AG10803 (cell line): Measurements from ENCODE around the gene PRKAG2.

Source experiments
- DNase-seq: peaks from one replicate; pipeline ENCODE4 v3.0.0; 2010; ENCODE audit warnings: low read depth
- H3K4me3 ChIP-seq: 2 replicates; pipeline ENCODE4 v1.5.1; 2011; ENCODE audit warnings: mild to moderate bottlenecking, low read length, control low read depth
- TF ChIP-seq, protein P1 (sequence below): conservative IDR thresholded peaks from 2 replicates; pipeline ENCODE4 v1.5.1; 2011; ENCODE audit warnings: mild to moderate bottlenecking, low read length, control low read depth, inconsistent platforms

PRKAG2 gene

DNA sequence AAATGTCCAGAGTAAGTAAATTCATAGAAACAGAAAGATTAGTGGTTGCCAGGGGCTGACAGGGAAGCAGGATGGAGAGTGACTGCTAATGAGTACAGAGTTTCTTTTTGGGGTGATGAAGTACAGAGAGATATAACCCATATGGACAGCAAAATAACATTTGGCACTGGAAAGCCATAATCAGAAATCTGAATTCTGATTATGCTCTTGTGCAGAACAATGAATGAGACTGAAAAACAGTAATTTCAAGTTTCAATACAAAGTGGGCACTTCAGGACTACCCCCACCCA, 361.7 kb downstream of the PRKAG2 start:
- TF ChIP-seq, protein P1, sequence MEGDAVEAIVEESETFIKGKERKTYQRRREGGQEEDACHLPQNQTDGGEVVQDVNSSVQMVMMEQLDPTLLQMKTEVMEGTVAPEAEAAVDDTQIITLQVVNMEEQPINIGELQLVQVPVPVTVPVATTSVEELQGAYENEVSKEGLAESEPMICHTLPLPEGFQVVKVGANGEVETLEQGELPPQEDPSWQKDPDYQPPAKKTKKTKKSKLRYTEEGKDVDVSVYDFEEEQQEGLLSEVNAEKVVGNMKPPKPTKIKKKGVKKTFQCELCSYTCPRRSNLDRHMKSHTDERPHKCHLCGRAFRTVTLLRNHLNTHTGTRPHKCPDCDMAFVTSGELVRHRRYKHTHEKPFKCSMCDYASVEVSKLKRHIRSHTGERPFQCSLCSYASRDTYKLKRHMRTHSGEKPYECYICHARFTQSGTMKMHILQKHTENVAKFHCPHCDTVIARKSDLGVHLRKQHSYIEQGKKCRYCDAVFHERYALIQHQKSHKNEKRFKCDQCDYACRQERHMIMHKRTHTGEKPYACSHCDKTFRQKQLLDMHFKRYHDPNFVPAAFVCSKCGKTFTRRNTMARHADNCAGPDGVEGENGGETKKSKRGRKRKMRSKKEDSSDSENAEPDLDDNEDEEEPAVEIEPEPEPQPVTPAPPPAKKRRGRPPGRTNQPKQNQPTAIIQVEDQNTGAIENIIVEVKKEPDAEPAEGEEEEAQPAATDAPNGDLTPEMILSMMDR, result no peak
- no peak overlapping the region for H3K4me3 ChIP-seq
- no peak for DNase-seq

DNA sequence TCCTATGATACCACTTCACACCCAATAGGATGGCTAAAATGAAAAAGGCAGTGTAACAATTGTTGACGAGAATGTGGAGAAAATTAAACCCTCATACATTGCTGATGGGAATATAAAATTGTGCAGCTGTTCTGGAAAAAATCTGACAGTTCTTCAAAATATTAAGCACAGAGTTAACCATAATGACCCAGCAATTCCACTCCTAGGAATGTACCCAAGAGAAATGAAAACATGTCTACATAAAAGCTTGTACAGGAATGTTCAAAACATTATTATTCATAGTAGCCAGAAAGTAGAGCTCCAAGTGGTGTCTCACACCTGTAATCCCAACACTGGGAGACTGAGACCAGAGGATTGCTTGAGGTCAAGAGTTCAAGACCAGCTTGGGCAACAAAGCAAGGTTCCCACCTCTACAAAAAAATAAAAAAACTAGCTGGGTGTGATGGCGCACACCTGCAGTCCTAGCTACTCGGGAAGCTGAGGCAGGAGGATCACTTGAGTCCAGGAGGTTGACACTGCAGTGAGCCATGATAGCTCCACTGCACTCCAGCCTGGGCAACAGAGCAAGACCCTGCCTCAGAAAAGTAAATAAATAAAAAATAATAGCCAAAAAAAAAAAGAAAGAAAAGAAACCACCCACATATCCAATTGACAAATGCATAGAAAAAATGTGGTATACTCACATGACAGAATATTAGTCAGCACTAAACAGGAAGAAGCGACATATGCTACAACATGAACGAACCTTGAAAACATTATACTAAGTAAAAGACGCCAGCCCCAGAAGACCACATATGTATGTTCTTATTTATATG, 362.2 kb downstream of the PRKAG2 start:
- no peak for DNase-seq
- TF ChIP-seq, protein P1, result no peak
- no peak overlapping the region for H3K4me3 ChIP-seq

DNA sequence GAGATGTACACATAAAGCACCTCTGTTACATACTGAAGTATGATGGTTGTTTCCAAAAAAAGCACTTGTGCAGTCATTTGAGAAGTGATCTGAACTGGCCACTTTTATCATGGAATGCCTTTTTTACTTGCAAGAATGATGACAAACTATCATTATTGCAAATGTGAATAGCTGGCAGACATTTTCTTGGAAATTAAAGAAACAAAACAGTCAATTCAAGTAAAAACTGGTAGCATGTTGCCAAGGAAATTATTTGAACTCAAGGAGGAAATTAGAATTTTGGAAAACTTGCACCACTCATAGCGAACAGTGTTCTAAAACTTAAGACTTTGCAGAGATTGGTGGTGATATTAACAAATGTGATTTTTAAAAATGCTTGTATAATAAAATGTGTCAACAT, 363.8 kb downstream of the PRKAG2 start:
- TF ChIP-seq, protein P1, result no peak
- H3K4me3 ChIP-seq, result no peak overlapping the region
- no peak for DNase-seq

DNA sequence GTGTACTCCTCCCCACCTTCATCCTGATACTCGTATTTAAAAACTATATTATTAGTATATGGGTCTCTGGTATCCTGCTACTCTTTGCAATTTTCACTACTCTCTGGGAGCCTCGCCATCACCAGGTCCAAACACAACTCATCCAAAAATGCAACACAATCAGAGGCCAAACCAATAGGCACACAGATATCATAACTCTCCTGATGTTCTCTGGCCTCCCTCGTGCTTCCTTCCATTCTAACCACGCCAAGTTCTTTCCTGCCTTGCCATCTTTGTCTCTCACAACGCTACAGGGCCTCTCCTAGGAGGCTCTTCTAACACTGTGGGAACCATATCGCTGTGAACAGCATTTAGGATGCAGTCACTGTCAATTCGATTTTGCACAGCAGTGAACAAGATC, 364.6 kb downstream of the PRKAG2 start:
- TF ChIP-seq, protein P1, result no peak
- no peak overlapping the region for H3K4me3 ChIP-seq
- DNase-seq, result no peak

DNA sequence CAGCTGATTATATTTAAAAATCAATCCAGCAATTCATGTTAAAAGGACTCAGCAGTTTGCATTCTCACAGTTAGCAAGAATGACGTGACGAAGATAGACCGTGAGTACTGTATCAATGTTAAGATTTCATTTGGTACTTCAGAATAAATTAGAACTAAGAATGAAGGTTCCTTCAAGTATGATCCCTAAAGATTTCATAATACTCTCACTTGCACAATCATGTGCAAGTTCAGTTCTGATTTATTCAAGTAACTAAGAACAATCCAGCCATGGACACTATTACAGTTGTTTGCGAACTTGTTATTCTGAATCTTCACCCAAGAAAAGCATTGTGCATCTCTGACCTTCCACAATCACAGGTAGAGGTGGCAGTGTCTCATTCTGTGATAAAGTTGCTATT, 365.0 kb downstream of the PRKAG2 start:
- TF ChIP-seq, protein P1, result no peak
- DNase-seq, result peak; percentile 50
- no peak overlapping the region for H3K4me3 ChIP-seq

DNA sequence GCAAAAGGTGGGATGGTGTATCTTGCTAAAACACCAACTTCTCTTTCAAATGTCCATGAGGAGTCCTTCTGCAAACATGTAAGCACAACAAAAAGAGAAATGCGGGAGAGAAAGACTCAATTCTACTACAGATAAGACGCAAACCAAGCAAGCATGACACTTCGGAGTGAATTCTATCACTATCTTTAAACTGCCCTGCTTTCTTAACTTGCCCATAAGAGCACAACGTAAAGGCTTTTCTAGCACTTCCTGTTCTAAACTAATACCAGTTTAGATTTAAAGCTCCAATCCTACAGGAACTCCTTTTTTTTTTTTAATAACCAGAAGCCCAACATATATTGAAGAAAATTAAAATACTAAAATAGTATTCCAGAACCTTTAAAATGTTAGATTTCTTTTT, 365.6 kb downstream of the PRKAG2 start:
- no peak for DNase-seq
- TF ChIP-seq, protein P1, result no peak

DNA sequence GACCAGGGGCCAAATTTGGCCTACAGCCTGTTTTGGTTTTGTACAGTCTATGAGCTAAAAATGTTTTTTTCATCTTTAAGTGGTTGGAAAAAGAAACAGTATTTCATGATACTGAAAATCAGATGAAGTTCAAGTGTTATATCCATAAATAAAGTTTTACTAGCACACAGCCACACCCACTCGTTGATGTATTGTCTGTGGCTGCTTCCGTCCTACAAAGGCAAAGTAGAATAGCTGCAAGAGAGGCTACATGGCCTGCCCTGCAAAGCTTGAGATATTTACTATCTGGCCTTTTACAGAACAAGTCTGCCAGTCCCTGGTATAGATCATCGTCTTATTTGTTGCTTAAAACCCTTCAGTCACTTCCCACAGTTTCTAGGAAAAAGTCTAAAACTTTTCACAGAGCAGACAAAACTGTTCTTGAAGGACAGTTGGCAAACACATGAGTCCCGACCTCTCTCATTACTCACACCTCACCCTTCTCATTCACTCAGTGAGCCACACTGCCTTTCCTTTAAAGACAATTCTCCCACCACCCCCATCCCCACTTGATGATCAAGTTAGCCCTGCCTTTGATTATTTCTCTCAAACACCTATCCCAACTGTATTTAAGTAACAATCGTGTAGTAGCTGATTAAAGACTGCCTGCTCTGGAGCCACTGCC, 367.1 kb downstream of the PRKAG2 start:
- no peak overlapping the region for H3K4me3 ChIP-seq
- no peak for DNase-seq
- TF ChIP-seq, protein P1, result no peak

More for the DNA sequence above, 365.6 kb downstream of the PRKAG2 start:
- H3K4me3 ChIP-seq, result no peak overlapping the region
